GM21576 (cell line): Measurements from ENCODE around the gene EXD3.
A peak's percentile ranks its signal among the peaks of the same experiment; 100 is the strongest.

ENCODE experiments used
- ATAC-seq: cut with Tn5 transposase; IDR thresholded peaks from one replicate; pipeline ENCODE4 v1.9.1; 2021; ENCODE audit warnings: mild to moderate bottlenecking, moderate library complexity; ENCODE audit not compliant: unreplicated experiment

EXD3 gene

GRCh38 chr9:137278061-137278701 lies 144.8 kb downstream of the EXD3 start:
- no peak for ATAC-seq

- peak; percentile 67 for ATAC-seq
These were observed 145.5 kb downstream of the EXD3 start, which contains the start of gene TOR4A for GRCh38 chr9:137277329-137278041. Gene TOR4A, plus strand, starts transcription at chr9:137277726. Its CDS starts 964 bp downstream, at chr9:137278690.

- peak; percentile 10 for ATAC-seq
These were observed 146.3 kb downstream of the EXD3 start for GRCh38 chr9:137276473-137277328.

GRCh38 chr9:137275588-137276472 lies 147.1 kb downstream of the EXD3 start:
- no peak for ATAC-seq

- no peak for ATAC-seq
These were observed 147.8 kb downstream of the EXD3 start for GRCh38 chr9:137275203-137275587.

- no peak for ATAC-seq
These were observed 149.2 kb downstream of the EXD3 start for GRCh38 chr9:137273611-137274320.

- no peak for ATAC-seq
These were observed 149.9 kb downstream of the EXD3 start for GRCh38 chr9:137273095-137273490.

GRCh38 chr9:137272241-137273094 lies 150.5 kb downstream of the EXD3 start:
- no peak for ATAC-seq

- no peak for ATAC-seq
These were observed 151.3 kb downstream of the EXD3 start for GRCh38 chr9:137271696-137272076.

- ATAC-seq: no peak
These were observed 151.8 kb downstream of the EXD3 start for GRCh38 chr9:137270929-137271695.

GRCh38 chr9:137269231-137269772 lies 153.7 kb downstream of the EXD3 start:
- ATAC-seq: no peak

- no peak for ATAC-seq
These were observed 154.3 kb downstream of the EXD3 start for GRCh38 chr9:137268538-137269201.

GRCh38 chr9:137267933-137268355 lies 155.0 kb downstream of the EXD3 start:
- ATAC-seq: no peak

- no peak for ATAC-seq
These were observed 156.1 kb downstream of the EXD3 start for GRCh38 chr9:137266585-137267453.

- no peak for ATAC-seq
These were observed 156.8 kb downstream of the EXD3 start for GRCh38 chr9:137266162-137266527.

- ATAC-seq: no peak
These were observed 157.3 kb downstream of the EXD3 start for GRCh38 chr9:137265496-137266161.
